HG03139 (cell line): ENCODE data around the gene NSUN6.
A peak's percentile ranks its signal among the peaks of the same experiment; 100 is the strongest.

ENCODE experiments used
- ATAC-seq: cut with Tn5 transposase; IDR thresholded peaks from one replicate; pipeline ENCODE4 v1.9.1; 2021; ENCODE audit not compliant: unreplicated experiment

Gene NSUN6

DNA sequence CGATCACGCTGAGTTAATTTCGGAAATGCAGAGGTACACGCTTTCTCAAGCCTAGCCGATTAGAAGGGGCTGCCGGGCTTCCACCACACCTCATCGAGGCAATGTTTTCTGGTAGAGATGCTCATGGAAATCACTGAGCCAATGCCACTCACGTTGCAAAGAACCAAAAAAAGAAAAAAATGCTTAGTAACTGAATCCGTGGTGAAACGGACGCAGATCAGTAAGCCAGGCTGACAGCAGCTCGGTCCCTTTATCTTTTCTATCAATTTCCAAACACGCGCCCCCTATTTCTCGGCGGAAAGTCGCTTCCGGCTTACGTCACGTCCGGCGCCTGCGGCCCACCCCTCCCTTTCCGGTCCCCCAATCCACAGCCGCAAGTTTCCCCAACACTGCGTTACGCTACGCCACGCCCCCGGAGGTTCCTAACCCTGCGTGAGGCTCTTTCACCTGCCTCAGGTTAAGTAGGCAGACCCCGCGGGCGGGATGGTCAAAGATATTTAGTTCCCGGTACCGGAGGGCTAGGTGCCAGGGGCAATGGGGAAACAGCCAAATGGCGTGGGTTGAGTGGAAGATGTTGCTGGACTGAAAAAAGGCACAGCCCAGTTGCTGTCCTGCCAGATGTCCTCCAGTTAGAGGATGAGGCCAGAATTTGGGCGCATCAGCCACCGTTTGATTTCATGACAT lies at the start of gene NSUN6:
TSS of gene NSUN6 (minus strand) at position 264 of the 684 bp plus-strand sequence. CDS start 384 bp downstream, outside the sequence.
- ATAC-seq = peak; percentile 96

DNA sequence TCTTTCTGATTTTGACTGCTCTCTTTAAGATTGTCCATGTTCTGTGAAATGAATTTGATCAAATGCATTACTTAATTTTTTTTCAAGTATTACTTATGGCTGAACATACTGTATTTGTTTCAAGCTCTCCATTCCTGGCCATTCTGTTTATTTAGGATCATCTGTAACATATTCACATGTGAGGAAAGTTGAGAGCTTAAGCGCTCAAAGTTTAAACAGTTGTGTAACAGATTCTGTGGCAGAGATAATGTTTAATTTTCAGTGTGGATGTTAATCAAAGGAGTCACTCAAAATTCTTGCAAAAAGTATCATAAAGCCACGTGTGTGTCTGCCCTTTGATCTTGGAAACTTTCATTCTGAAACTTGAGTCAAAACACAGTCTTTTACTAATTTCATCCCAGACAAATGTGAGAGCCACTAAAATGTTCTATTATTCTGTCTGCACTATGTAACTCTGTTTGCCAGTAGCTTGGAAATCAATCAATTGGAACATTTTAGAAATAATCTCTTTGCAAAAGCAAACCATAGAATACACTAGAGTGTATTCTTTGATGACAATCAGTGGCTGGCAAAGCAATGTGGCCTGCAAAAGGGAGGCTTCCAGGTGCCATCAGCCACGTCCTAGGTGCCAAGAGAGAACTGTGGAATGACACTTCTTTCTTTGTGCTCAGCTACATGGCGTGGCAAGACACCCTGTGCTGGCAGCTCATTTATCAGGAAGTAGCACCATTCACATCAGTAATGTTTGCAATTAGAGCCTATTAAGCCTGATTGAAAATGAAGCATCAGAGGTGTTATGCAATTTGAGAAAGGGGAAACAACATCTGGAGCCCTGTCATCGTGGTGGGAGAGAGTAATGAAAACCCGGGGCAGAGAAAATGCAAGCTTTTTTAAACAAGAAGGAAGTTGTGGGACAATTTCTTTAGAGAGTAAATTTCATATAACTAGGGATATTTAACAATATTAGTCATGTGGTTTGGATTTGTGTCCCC lies 48.8 kb upstream of the NSUN6 start:
- no peak for ATAC-seq

GRCh38 chr10:18690541-18690940 lies 39.2 kb upstream of the NSUN6 start:
- ATAC-seq = no peak

- ATAC-seq = no peak
Observed at GRCh38 chr10:18689498-18689897, 38.1 kb upstream of the NSUN6 start.

GRCh38 chr10:18687706-18688105 lies 36.3 kb upstream of the NSUN6 start:
- no peak for ATAC-seq

DNA sequence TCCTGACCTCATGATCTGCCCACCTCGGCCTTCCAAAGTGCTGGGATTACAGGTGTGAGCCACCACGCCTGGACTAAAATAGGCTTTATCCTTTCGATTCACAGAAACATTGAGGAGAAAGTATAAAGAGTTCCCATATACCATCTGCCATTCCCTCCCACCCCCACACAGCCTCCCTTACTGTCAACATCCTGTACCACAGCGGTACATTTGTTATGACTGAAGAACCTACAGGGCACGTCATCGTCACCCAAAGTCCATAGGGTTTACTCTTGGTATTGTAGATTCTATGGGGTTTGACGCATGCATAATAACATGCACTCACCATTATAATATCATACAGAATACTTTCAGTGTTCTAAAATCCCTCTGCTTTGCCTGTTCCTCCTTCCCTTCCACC lies 35.8 kb upstream of the NSUN6 start:
- no peak for ATAC-seq

DNA sequence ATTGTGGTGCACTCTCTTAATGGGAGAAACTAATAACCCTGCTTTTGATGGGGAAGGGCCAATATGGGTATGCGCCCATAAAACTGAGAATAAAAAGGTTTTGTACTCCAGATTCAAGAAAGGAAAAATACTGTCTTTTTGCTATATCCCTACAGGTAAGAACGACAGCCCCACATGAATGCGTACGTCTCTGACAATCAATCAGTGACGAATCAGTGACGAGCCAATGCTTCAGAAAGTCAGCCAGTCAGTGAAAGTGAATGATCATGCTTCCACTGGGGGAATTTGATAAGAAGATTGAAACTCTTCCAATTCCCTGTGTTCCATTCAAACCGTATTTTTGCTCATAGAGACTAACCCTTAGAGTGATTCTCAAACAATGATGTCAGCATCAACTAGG lies 34.2 kb upstream of the NSUN6 start:
- ATAC-seq = no peak

DNA sequence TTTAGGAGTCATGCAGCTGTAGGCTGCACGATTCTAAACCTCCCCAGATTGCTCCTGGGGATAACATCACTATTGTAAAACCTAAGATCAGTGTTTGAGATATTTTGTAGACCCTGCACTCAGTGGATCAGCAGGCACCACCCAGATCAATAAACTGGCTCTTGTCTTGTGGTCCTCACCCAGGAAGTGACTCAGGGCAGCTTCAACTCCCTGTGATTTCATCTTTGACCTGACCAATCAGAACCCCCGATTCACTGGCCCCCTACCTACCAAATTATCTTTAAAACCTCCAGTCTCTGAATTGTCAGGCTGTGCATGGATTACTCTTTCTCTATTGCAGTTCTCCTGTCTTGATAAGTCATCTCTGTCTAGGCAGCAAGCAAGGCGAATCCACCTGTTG lies 33.6 kb upstream of the NSUN6 start:
- no peak for ATAC-seq

GRCh38 chr10:18684416-18684815 lies 33.0 kb upstream of the NSUN6 start:
- no peak for ATAC-seq

DNA sequence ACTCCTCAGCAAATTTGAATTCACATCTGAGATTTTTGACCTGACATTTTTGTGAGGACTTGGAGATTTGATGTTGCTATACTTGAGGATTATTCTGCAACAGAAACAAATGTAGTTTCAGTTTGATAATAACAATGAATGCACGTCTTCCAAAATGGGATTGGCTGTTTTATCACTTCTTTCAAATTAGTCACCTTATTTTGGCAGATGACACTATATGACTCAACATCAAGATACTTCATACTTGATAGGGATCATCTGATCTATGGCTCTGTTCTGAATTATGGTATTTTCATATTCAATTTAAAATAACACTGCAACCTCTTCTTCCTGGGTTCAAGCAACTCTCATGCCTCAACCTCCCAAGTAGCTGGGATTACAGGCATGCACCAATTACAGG lies 32.0 kb upstream of the NSUN6 start:
- ATAC-seq = no peak

- ATAC-seq = no peak
Observed at GRCh38 chr10:18681971-18682411, 30.6 kb upstream of the NSUN6 start.

DNA sequence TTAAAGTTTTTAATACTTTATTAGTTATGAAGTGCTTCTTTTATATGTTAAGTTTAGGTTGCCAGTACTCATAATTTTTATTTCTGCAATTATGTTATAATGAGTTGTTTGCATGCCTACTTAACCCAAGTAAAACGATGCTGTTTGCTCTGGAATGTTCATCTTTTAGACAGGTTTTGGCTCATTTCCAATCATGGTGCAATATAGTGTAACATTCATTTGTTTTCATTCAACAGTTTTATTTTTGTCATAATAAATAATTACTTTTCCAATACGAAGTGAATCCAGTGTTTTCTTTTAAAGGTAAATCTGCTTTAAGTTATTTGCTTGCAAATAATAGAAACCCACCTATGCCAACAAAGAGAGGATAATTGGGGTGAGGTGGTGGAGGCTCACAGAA lies 30.0 kb upstream of the NSUN6 start:
- ATAC-seq = no peak

DNA sequence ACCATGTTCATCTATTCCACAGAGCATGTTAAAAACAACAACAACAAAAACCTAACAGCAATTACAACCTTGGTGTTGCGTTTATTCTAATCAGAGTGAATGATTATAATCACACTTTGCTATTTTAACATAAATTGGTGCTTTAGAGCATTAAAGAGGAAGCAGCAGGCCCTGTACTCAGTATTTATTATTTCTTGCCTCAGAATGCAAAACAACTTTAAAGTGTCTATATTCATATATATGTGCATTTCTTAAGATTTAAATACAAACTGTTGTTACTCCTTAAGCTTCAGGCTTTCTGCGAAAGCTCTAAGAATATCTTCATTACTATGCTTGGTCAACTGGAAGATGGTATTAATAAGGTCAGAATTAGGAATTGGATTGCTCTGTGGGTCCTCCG lies 29.4 kb upstream of the NSUN6 start:
- no peak for ATAC-seq

DNA sequence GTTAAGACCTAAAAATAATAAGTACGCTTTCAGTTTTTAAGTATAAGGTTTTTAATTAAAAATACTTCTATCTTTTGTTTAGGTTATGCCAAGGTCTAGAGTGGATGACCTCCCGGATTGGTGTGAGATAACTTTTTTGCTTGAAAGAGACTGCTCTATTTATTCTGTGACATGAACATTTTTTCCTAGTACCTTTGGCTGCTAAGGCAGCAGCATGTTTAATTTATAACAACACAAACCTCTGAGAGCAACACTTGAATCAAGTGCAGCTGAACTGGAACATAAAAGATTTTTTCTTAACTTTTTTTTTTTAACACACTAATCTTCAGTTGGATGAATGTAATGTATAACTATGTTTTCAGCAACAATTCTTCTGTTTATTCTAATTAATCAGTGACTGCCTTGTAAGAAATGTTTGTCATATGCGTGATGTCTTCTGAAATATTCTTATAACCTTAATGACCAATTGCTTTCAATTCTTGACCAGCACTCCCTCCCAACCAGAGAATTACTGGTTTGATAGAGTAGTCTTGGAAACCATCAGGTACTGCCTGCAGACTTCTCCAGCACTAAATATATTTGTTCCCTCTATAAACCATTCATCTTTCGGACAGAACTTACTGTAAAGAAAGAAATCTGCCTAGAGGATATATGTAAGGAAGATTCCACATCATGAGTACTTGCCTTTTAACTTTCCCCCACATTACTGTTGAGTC lies 23.9 kb upstream of the NSUN6 start:
- no peak for ATAC-seq

- ATAC-seq = no peak
Observed at GRCh38 chr10:18668026-18668425, 16.6 kb upstream of the NSUN6 start.

- no peak for ATAC-seq
Observed at GRCh38 chr10:18666810-18667209, 15.4 kb upstream of the NSUN6 start.

GRCh38 chr10:18665815-18666558 lies 14.6 kb upstream of the NSUN6 start:
- no peak for ATAC-seq

DNA sequence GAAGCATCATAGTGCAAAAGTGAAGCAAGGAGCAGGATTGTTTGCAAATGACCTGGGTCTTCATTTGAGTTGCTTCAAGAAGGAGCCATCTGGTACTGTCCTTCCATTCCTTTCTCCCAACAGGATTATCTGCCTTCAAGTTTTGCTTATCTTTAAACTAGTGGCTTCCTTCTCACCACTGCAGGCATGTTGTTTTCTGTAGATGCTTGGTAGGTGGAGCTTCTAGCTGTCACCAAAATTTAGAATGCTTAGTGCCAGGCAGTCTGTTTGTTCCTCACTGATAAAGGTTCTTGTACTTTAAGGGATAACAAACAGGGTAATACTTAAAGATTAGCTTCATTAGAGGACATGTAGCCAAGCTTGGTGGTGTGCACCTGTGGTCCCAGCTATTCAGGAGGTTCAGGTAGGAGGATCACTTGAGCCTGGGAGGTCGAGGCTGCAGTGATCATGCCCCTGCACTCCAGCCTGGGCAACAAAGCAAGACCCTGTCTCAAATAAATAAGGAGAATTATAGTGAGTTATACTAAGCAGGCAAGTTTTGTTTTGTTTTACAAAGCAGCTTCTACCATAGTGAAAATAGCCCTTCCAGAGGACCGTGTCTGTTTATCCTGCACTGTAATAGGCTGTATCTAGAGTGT lies 13.6 kb upstream of the NSUN6 start:
- no peak for ATAC-seq

DNA sequence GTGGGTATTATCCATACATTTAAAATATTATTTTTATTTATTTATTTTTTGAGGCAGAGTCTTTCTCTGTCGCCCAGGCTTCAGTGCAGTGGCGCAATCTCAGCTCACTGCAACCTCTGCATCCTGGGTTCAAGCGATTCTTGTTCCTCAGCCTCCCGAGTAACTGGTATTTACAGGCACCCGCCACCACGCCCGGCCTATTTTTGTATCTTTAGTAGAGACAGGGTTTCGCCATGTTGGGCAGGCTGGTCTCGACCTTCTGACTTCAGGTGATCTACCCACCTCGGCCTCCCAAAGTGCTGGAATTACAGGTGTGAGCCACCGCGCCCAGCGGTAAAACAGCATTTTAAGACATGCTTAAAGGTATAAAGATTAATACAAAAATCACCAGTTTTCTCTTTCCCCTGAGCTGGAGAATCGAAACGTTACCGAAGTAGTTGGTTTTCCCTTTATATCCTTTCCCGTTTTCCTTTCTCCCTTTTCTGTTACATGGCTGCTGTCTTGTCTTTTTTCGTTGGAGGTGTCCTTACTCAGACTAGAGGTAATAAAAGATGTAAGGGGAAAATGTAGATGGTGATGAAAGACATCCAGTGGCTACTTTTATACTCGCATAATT lies 9.5 kb upstream of the NSUN6 start:
- no peak for ATAC-seq
